Astrocyte (in vitro differentiated cells and primary cell): ENCODE results near the gene RAB11FIP4. TPM values are rescaled to one million over a fixed set of nuclear protein-coding genes. Genes with fewer than 3 reads are reported as not detected.

Experiments
- DNase-seq: peaks from one replicate; pipeline ENCODE4 v3.0.0-alpha.2; 2010; ENCODE audit warnings: low read depth
- FAIRE-seq: peaks from 2 replicates; lab custom pipeline; 2011; peaks lifted over from hg19 to GRCh38; lab: Jason Lieb, UNC
- H2AFZ ChIP-seq: 2 replicates; pipeline ENCODE4 v1.6.0; 2012; ENCODE audit warnings: low read depth, low read length, inconsistent platforms
- H3K27ac ChIP-seq: 2 replicates; pipeline ENCODE4 v1.5.1; 2011; ENCODE audit warnings: low read depth, low read length, inconsistent platforms
- H3K27me3 ChIP-seq: 2 replicates; pipeline ENCODE4 v1.6.0; 2011; ENCODE audit warnings: low read length, inconsistent platforms; ENCODE audit not compliant: insufficient read depth
- H3K36me3 ChIP-seq: 2 replicates; pipeline ENCODE4 v1.5.1; 2011; ENCODE audit warnings: low read length, inconsistent platforms; ENCODE audit not compliant: insufficient read depth
- H3K4me1 ChIP-seq: 2 replicates; pipeline ENCODE4 v1.5.1; 2011; ENCODE audit warnings: low read length, inconsistent platforms; ENCODE audit not compliant: insufficient read depth
- H3K4me2 ChIP-seq: 2 replicates; pipeline ENCODE4 v1.6.0; 2012; ENCODE audit warnings: low read length, inconsistent platforms
- H3K4me3 ChIP-seq: 2 replicates; pipeline ENCODE4 v1.5.1; 2011; ENCODE audit warnings: low read depth, mild to moderate bottlenecking, low read length, inconsistent platforms; ENCODE audit not compliant: insufficient read depth
- H3K79me2 ChIP-seq: 2 replicates; pipeline ENCODE4 v1.6.0; 2012; ENCODE audit warnings: mild to moderate bottlenecking, low read length, inconsistent platforms; ENCODE audit not compliant: insufficient read depth
- H3K9ac ChIP-seq: 2 replicates; pipeline ENCODE4 v1.6.0; 2012; ENCODE audit warnings: mild to moderate bottlenecking, low read length, inconsistent platforms
- H3K9me3 ChIP-seq: 2 replicates; pipeline ENCODE4 v1.5.1; 2012; ENCODE audit warnings: low read depth, mild to moderate bottlenecking, low read length, inconsistent platforms; ENCODE audit not compliant: insufficient read depth
- H4K20me1 ChIP-seq: 2 replicates; pipeline ENCODE4 v1.6.0; 2012; ENCODE audit warnings: low read length, inconsistent platforms; ENCODE audit not compliant: insufficient read depth
- H3K27ac Mint-ChIP-seq: one replicate; pipeline ENCODE4 v1.8.0; 2021; ENCODE audit warnings: mild to moderate bottlenecking, mixed read lengths; ENCODE audit not compliant: unreplicated experiment
- H3K27me3 Mint-ChIP-seq: one replicate; pipeline ENCODE4 v1.8.0; 2021; ENCODE audit warnings: low read depth, mixed read lengths; ENCODE audit not compliant: unreplicated experiment
- H3K36me3 Mint-ChIP-seq: one replicate; pipeline ENCODE4 v1.8.0; 2021; ENCODE audit warnings: low read depth, mixed read lengths; ENCODE audit not compliant: unreplicated experiment
- H3K4me1 Mint-ChIP-seq: one replicate; pipeline ENCODE4 v1.8.0; 2021; ENCODE audit warnings: low read depth, mixed read lengths; ENCODE audit not compliant: unreplicated experiment
- H3K4me3 Mint-ChIP-seq: one replicate; pipeline ENCODE4 v1.8.0; 2021; ENCODE audit warnings: mild to moderate bottlenecking, moderate library complexity, mixed read lengths; ENCODE audit not compliant: unreplicated experiment
- H3K9me3 Mint-ChIP-seq: one replicate; pipeline ENCODE4 v1.8.0; 2021; ENCODE audit warnings: mild to moderate bottlenecking, mixed read lengths; ENCODE audit not compliant: unreplicated experiment
- EZH2 ChIP-seq: IDR thresholded peaks from 2 replicates; pipeline ENCODE4 v1.6.1; 2012; ENCODE audit warnings: mild to moderate bottlenecking, low read length, inconsistent platforms; ENCODE audit not compliant: insufficient read depth
- total RNA-seq: library from RNA; stranded (reverse); gene quantifications from 2 replicates; pipeline ENCODE4 v1.2.1, GENCODE V29; 2021
- TF ChIP-seq, protein P1 (sequence below): IDR thresholded peaks from 2 replicates; pipeline ENCODE4 v1.5.1; 2011; ENCODE audit warnings: low read depth, mild to moderate bottlenecking, inconsistent platforms, low read length, moderate library complexity; ENCODE audit not compliant: insufficient read depth

The RAB11FIP4 gene
- total RNA-seq, 1 donor from 2014 or later = 4.4 TPM

DNA sequence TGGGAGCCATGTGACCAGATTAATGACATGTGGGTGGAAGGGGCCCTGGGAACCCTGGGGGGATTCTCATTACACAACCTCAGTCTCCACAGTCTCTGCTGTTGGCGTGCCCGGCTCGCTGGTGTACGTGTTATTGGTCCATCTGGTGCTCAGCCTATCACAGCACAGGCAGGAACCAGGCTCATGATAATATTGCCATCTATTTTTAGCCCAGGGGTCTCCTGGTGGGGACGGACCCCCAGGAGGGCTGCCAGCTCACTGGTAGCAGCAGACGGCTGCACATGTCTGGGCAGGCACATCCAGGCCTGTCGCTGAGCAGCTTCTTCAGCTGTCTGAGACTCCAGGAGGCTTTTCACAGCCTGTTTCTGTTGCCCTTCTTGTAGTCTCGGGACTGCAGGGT lies 123.8 kb downstream of the RAB11FIP4 start:
- no peak overlapping the region for H3K4me3 ChIP-seq
- no peak overlapping the region for H3K27ac ChIP-seq
- FAIRE-seq (no peak), DNase-seq (no peak)
- H3K79me2 ChIP-seq = no peaks in the 10 kb centered on the region
- no peaks in the 10 kb centered on the region for H3K9me3 ChIP-seq
- no peaks in the 10 kb centered on the region for H3K36me3 Mint-ChIP-seq
- peaks cover 51% of the 10 kb centered on the region for H3K27me3 Mint-ChIP-seq
- no peak overlapping the region for H3K9ac ChIP-seq
- H3K4me3 Mint-ChIP-seq = no peak overlapping the region
- no peak overlapping the region for H3K27ac Mint-ChIP-seq
- peaks cover 4% of the 10 kb centered on the region for H3K4me1 ChIP-seq
- H2AFZ ChIP-seq = no peak overlapping the region
- H3K4me2 ChIP-seq = no peak overlapping the region
- no peaks in the 10 kb centered on the region for H3K36me3 ChIP-seq
- H3K27me3 ChIP-seq = peaks cover 2% of the 10 kb centered on the region
- H3K9me3 Mint-ChIP-seq = no peaks in the 10 kb centered on the region
- TF ChIP-seq EZH2 = no peak
- TF ChIP-seq, protein P1, sequence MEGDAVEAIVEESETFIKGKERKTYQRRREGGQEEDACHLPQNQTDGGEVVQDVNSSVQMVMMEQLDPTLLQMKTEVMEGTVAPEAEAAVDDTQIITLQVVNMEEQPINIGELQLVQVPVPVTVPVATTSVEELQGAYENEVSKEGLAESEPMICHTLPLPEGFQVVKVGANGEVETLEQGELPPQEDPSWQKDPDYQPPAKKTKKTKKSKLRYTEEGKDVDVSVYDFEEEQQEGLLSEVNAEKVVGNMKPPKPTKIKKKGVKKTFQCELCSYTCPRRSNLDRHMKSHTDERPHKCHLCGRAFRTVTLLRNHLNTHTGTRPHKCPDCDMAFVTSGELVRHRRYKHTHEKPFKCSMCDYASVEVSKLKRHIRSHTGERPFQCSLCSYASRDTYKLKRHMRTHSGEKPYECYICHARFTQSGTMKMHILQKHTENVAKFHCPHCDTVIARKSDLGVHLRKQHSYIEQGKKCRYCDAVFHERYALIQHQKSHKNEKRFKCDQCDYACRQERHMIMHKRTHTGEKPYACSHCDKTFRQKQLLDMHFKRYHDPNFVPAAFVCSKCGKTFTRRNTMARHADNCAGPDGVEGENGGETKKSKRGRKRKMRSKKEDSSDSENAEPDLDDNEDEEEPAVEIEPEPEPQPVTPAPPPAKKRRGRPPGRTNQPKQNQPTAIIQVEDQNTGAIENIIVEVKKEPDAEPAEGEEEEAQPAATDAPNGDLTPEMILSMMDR = no peak
- H4K20me1 ChIP-seq = no peaks in the 10 kb centered on the region
- H3K4me1 Mint-ChIP-seq = peaks cover 2% of the 10 kb centered on the region

DNA sequence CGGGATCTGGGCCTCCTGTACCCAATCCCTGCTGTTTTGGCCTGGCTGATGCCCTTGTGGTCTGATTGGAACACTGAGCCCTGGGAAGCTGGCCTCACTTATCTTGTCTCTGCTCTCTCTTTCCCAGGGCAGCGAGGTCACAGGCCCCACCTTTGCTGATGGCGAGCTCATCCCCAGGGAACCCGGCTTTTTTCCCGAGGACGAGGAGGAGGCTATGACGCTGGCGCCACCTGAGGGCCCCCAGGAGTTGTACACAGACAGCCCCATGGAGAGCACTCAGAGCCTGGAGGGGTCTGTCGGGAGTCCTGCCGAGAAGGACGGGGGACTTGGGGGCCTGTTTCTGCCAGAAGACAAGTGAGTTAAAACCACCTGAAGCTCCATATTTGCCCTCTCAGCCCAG lies 126.0 kb downstream of the RAB11FIP4 start:
- FAIRE-seq = no peak
- Histone ChIP-seq H3K4me3 (no peak overlapping the region), H4K20me1 (no peaks in the 10 kb centered on the region), H3K4me1 (no peaks in the 10 kb centered on the region), H3K79me2 (no peaks in the 10 kb centered on the region), H3K9ac (no peak overlapping the region), H2AFZ (no peak overlapping the region), H3K4me2 (no peak overlapping the region), H3K27me3 (no peaks in the 10 kb centered on the region), H3K27ac (no peak overlapping the region), H3K9me3 (no peaks in the 10 kb centered on the region), H3K36me3 (no peaks in the 10 kb centered on the region)
- H3K27ac Mint-ChIP-seq = no peak overlapping the region
- H3K9me3 Mint-ChIP-seq = no peaks in the 10 kb centered on the region
- no peak overlapping the region for H3K4me3 Mint-ChIP-seq
- H3K36me3 Mint-ChIP-seq = no peaks in the 10 kb centered on the region
- peaks cover 39% of the 10 kb centered on the region for H3K27me3 Mint-ChIP-seq
- TF ChIP-seq EZH2 = no peak
- TF ChIP-seq, protein P1 = no peak
- H3K4me1 Mint-ChIP-seq = no peaks in the 10 kb centered on the region
- DNase-seq = no peak

DNA sequence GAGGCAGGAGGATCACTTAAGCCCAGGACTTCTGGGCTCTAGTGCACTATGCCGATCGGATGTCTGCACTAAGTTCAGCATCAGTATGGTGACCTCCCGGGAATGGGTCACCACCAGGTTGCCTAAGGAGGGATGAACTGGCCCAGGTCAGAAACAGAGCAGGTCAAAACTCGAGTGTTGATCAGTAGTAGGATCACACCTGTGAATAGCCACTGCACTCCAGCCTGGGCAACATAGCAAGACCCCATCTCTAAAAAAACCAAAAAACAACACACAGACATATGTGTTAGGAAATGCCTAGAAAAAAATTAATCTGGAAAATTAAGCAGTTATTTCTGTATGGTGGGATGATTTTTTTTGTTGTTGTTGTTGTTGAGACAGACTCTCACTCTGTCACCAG lies 127.0 kb downstream of the RAB11FIP4 start:
- no peak overlapping the region for H2AFZ ChIP-seq
- H3K4me1 Mint-ChIP-seq = no peaks in the 10 kb centered on the region
- TF ChIP-seq, protein P1 = no peak
- no peak for TF ChIP-seq EZH2
- no peak overlapping the region for H3K4me3 ChIP-seq
- no peaks in the 10 kb centered on the region for H3K27me3 ChIP-seq
- no peak overlapping the region for H3K27ac ChIP-seq
- H3K4me3 Mint-ChIP-seq = no peak overlapping the region
- H3K36me3 Mint-ChIP-seq = no peaks in the 10 kb centered on the region
- DNase-seq (no peak), FAIRE-seq (no peak)
- H3K4me1 ChIP-seq = no peaks in the 10 kb centered on the region
- H3K27me3 Mint-ChIP-seq = peaks cover 33% of the 10 kb centered on the region
- no peaks in the 10 kb centered on the region for H3K36me3 ChIP-seq
- no peaks in the 10 kb centered on the region for H3K79me2 ChIP-seq
- H3K9me3 Mint-ChIP-seq = no peaks in the 10 kb centered on the region
- H3K9ac ChIP-seq = no peak overlapping the region
- no peak overlapping the region for H3K4me2 ChIP-seq
- peaks cover 2% of the 10 kb centered on the region for H3K9me3 ChIP-seq
- H4K20me1 ChIP-seq = no peaks in the 10 kb centered on the region
- no peak overlapping the region for H3K27ac Mint-ChIP-seq
